AG04449 (cell line): ENCODE measurements around the gene RHBDL1.
"Not testable (repeated sequence)": the region's sequence is repeated elsewhere in the genome, so short reads cannot be mapped to it uniquely, and the experiment has no call there.

ENCODE experiments used
- CTCF ChIA-PET: fragments of 350-600 bp; formaldehyde crosslinking; extraction: SDS; loops from one replicate; lab custom pipeline; 2021; ENCODE audit warnings: antibody characterized with exemption; lab: Yijun Ruan, JAX
- POLR2A ChIA-PET: fragments of 400-600, 350-600 bp; formaldehyde crosslinking; extraction: SDS; loops from one replicate; lab custom pipeline; 2020; ENCODE audit warnings: antibody characterized with exemption, inconsistent platforms; lab: Yijun Ruan, JAX
- DNase-seq: peaks from one replicate; pipeline ENCODE4 v3.0.0-alpha.2; 2010; ENCODE audit warnings: low read depth, low spot score
- H3K4me3 ChIP-seq: 2 replicates; pipeline ENCODE4 v1.5.1; 2011; ENCODE audit warnings: low read depth, mild to moderate bottlenecking, control low read depth, low read length
- TF ChIP-seq, protein P1 (sequence below): IDR thresholded peaks from one replicate; pipeline ENCODE4 v1.5.1; 2011; ENCODE audit warnings: mild to moderate bottlenecking, moderate library complexity, low read length, control low read depth, inconsistent platforms; ENCODE audit not compliant: insufficient read depth; ENCODE audit errors: missing control alignments

RHBDL1 gene

GRCh38 chr16:712740-713250 lies 37.3 kb downstream of the RHBDL1 start:
- peak; percentile 79 for DNase-seq
- ChIA-PET POLR2A (interaction anchor here (1.1 kb wide), 2 partner anchors 9 to 70 kb away, joined by 4 read pairs; no protein-coding TSS in a partner anchor), CTCF (interaction anchor here (0.6 to 10.1 kb wide), 31 partner anchors 7 to 401 kb away, joined by 3 to 210 read pairs (median 6); partner anchors contain the start of genes ANTKMT, CCDC78, CHTF18 and CIAO3)
- not testable (repeated sequence) for H3K4me3 ChIP-seq
- TF ChIP-seq, protein P1, sequence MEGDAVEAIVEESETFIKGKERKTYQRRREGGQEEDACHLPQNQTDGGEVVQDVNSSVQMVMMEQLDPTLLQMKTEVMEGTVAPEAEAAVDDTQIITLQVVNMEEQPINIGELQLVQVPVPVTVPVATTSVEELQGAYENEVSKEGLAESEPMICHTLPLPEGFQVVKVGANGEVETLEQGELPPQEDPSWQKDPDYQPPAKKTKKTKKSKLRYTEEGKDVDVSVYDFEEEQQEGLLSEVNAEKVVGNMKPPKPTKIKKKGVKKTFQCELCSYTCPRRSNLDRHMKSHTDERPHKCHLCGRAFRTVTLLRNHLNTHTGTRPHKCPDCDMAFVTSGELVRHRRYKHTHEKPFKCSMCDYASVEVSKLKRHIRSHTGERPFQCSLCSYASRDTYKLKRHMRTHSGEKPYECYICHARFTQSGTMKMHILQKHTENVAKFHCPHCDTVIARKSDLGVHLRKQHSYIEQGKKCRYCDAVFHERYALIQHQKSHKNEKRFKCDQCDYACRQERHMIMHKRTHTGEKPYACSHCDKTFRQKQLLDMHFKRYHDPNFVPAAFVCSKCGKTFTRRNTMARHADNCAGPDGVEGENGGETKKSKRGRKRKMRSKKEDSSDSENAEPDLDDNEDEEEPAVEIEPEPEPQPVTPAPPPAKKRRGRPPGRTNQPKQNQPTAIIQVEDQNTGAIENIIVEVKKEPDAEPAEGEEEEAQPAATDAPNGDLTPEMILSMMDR: peak; percentile 30

DNA sequence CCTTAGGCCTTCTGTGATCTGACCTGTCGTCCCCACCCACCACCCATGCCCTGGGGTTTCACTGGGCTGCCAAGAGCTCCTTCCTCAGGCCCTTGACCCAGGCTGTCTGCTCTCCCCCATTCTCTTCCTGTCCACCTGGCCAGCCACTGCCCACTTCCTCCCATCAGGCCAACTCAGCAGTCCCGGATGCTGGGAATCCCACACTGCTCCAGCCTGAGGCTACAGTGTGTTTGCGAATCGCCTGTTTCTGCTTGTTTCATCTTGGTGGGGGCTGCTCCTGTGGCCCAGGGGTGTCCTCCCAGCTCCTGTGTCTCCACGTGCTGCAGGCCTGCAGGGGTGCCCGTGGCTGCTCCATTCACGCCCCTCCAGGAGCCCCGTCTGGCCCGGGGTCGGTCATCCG lies 38.6 kb downstream of the RHBDL1 start:
- ChIA-PET CTCF (interaction anchor here (1.0 to 10.1 kb wide), 8 partner anchors 12 to 385 kb away, joined by 3 to 210 read pairs (median 29); partner anchors contain the start of genes CCDC78, CHTF18, CIAO3 and HAGHL), POLR2A (no interaction called here)
- TF ChIP-seq, protein P1: no peak
- no peak for DNase-seq
- no peak overlapping the region for H3K4me3 ChIP-seq

DNA sequence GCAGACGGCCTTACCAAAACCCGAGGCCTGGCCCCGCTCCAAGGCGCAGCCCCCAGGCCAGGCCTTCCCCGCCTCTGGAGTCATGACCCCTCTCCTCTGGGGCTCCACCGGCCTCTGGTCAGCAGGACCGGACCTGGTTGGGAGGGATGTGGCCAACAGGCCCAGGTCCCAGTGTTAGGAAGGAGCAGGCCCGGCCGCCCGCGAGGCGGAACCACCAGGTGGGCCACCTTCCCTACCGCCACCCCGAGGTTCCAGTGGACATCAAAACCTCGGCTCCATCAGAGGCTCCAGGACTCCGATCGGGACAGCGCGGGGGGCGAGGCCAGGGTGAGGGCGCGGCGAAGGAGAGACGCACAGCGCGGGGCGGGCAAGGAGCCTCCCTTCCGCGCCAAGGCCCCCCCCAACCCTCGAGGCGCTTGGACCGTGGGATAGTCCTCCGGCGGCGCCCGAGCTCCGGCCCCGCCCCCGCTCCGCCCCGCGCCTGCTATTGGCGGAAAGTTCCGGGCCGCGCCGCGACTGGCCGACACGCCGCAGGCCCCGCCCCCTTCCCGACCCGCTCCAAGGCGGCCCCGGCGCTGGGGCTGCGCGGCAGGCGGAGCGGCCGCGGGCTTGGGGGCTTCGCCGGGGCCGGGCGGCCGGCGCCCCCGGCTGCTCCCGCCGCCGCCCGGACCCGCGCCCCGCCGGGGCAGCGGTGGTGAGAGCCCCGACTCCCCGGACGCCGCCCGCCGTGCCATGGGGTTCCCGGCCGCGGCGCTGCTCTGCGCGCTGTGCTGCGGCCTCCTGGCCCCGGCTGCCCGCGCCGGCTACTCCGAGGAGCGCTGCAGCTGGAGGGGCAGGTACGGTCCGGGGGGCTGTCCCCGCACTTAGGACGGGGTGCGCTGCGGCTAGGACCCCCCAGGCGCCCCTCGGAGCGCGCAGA lies 39.3 kb downstream of the RHBDL1 start, which contains the start of gene METRN:
Gene METRN, plus strand, starts transcription at position 561 of the 919 bp plus-strand sequence. Its CDS starts 172 bp downstream, at position 733.
- ChIA-PET POLR2A (interaction anchor here (1.0 kb wide), 2 partner anchors 9 to 70 kb away, joined by 3 to 4 read pairs; no protein-coding TSS in a partner anchor), CTCF (interaction anchor here (0.5 to 10.1 kb wide), 11 partner anchors 7 to 385 kb away, joined by 3 to 210 read pairs (median 4); partner anchors contain the start of genes CCDC78, CHTF18, CIAO3 and HAGHL)
- no peak for DNase-seq
- H3K4me3 ChIP-seq: peak within 1 kb of the TSS; percentile 65
- TF ChIP-seq, protein P1: no peak

DNA sequence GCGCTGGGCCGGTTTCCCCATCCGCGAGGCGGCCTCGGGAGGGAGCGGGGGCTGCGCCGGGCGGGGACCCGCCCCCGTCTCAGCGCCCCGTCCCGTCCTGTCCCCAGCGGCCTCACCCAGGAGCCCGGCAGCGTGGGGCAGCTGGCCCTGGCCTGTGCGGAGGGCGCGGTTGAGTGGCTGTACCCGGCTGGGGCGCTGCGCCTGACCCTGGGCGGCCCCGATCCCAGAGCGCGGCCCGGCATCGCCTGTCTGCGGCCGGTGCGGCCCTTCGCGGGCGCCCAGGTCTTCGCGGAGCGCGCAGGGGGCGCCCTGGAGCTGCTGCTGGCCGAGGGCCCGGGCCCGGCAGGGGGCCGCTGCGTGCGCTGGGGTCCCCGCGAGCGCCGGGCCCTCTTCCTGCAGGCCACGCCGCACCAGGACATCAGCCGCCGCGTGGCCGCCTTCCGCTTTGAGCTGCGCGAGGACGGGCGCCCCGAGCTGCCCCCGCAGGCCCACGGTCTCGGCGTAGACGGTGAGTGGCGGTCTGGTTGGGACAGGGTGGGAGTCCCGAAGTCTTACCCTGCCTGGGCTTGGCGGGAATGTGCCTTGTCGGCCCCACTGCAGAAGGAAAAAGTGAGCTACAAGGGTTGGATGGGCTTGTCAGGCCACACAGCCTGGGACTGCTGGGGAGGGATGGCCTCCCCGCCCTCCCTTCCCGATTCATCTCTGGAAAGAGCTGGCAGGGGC lies 40.2 kb downstream of the RHBDL1 start:
- ChIA-PET POLR2A (interaction anchor here (0.6 to 1.1 kb wide), 5 partner anchors 9 to 69 kb away, joined by 3 to 6 read pairs (median 4); partner anchors contain the start of gene STUB1), CTCF (interaction anchor here (0.5 to 10.1 kb wide), 13 partner anchors 8 to 340 kb away, joined by 3 to 210 read pairs (median 5); partner anchors contain the start of genes CCDC78, CHTF18, CIAO3 and HAGHL)
- TF ChIP-seq, protein P1: peak; percentile 12
- no peak for DNase-seq
- H3K4me3 ChIP-seq: peak overlapping the region; percentile 65

GRCh38 chr16:716200-716568 lies 40.7 kb downstream of the RHBDL1 start:
- no peak for DNase-seq
- TF ChIP-seq, protein P1: no peak
- POLR2A ChIA-PET: interaction anchor here (0.6 to 1.1 kb wide), 3 partner anchors 9 to 36 kb away, joined by 3 to 6 read pairs (median 4); partner anchors contain the start of gene STUB1

More at GRCh38 chr16:716200-716568, 40.7 kb downstream of the RHBDL1 start:
- CTCF ChIA-PET: interaction anchor here (0.8 to 10.1 kb wide), 13 partner anchors 9 to 339 kb away, joined by 3 to 210 read pairs (median 5); partner anchors contain the start of genes CCDC78, CHTF18, CIAO3 and HAGHL
- peak overlapping the region; percentile 65 for H3K4me3 ChIP-seq
